Keratinocyte (primary cell): ENCODE data around the gene ALCAM. TPM values are rescaled to one million over a fixed set of nuclear protein-coding genes. Genes with fewer than 3 reads are reported as not detected.

Source experiments
- DNase-seq: peaks from one replicate; pipeline ENCODE4 v3.0.0-alpha.2; 2011; ENCODE audit warnings: low read depth, missing footprints, low spot score
- FAIRE-seq: peaks from 2 replicates; lab custom pipeline; 2011; peaks lifted over from hg19 to GRCh38; lab: Jason Lieb, UNC
- H2AFZ ChIP-seq: 2 replicates; pipeline ENCODE4 v1.6.0; 2012; ENCODE audit warnings: low read length, control low read depth, inconsistent platforms; ENCODE audit not compliant: control insufficient read depth
- H3K27ac ChIP-seq: 2 replicates; pipeline ENCODE4 v1.5.1; 2011; ENCODE audit warnings: low read length; ENCODE audit not compliant: control insufficient read depth, insufficient read depth
- H3K27me3 ChIP-seq: 3 replicates; pipeline ENCODE4 v1.6.0; 2011; ENCODE audit warnings: low read length; ENCODE audit not compliant: control insufficient read depth, insufficient read depth; ENCODE audit errors: extremely low read depth
- H3K36me3 ChIP-seq, 2 experiments: 2 replicates in 1 of 2; 3 replicates in 1 of 2; pipeline ENCODE4 v1.5.1; 2011; ENCODE audit warnings: low read length in 2 of 2, mild to moderate bottlenecking in 1 of 2; ENCODE audit not compliant: control insufficient read depth in 2 of 2, insufficient read depth in 2 of 2; ENCODE audit errors: extremely low read depth in 1 of 2
- H3K4me1 ChIP-seq: 3 replicates; pipeline ENCODE4 v1.5.1; 2011; ENCODE audit warnings: low read length; ENCODE audit not compliant: control insufficient read depth, insufficient read depth; ENCODE audit errors: extremely low read depth
- H3K4me2 ChIP-seq: 3 replicates; pipeline ENCODE4 v1.6.0; 2011; ENCODE audit warnings: low read depth, low read length; ENCODE audit not compliant: control insufficient read depth, insufficient read depth; ENCODE audit errors: extremely low read depth
- H3K4me3 ChIP-seq, 3 experiments: fragments of 200-600 bp in 1 of 3; sonication (generic) in 1 of 3; 2 replicates in 2 of 3; 3 replicates in 1 of 3; pipeline ENCODE4 v1.5.1; 2011 to 2016; ENCODE audit warnings: low read length in 3 of 3, mild to moderate bottlenecking in 3 of 3, control low read depth in 2 of 3, inconsistent platforms in 1 of 3, low read depth in 1 of 3, mixed read lengths in 1 of 3, mixed run types in 1 of 3, moderate library complexity in 1 of 3; ENCODE audit not compliant: control insufficient read depth in 2 of 3, insufficient read depth in 2 of 3; ENCODE audit errors: extremely low read depth in 1 of 3
- H3K79me2 ChIP-seq: 2 replicates; pipeline ENCODE4 v1.6.0; 2012; ENCODE audit warnings: low read length; ENCODE audit not compliant: control insufficient read depth, insufficient read depth
- H3K9ac ChIP-seq: 3 replicates; pipeline ENCODE4 v1.6.0; 2011; ENCODE audit warnings: low read length; ENCODE audit not compliant: control insufficient read depth, insufficient read depth; ENCODE audit errors: extremely low read depth
- H3K9me1 ChIP-seq: 3 replicates; pipeline ENCODE4 v1.6.0; 2011; ENCODE audit warnings: low read length; ENCODE audit not compliant: control insufficient read depth, insufficient read depth; ENCODE audit errors: extremely low read depth
- H3K9me3 ChIP-seq: 2 replicates; pipeline ENCODE4 v1.5.1; 2012; ENCODE audit warnings: low read depth, low read length; ENCODE audit not compliant: control insufficient read depth
- H4K20me1 ChIP-seq: 3 replicates; pipeline ENCODE4 v1.6.0; 2011; ENCODE audit warnings: low read length; ENCODE audit not compliant: control insufficient read depth, insufficient read depth; ENCODE audit errors: extremely low read depth
- CTCF ChIP-seq, 3 experiments: IDR thresholded peaks in 1 of 3; conservative IDR thresholded peaks in 1 of 3; optimal IDR thresholded peaks in 1 of 3; 2 replicates in 2 of 3; 3 replicates in 1 of 3; pipeline versions ENCODE3 to v1.5.1; 2011; ENCODE audit warnings: low read length in 3 of 3, mild to moderate bottlenecking in 3 of 3, moderate library complexity in 2 of 3, control low read depth in 1 of 3, inconsistent platforms in 1 of 3; ENCODE audit not compliant: insufficient read depth in 2 of 3; ENCODE audit errors: extremely low read depth in 1 of 3
- EZH2 ChIP-seq: IDR thresholded peaks from one replicate; pipeline ENCODE4 v1.6.1; 2012; ENCODE audit warnings: inconsistent platforms, mild to moderate bottlenecking, low read length, moderate library complexity
- dilution Hi-C: fragments of 300-500 bp; cut with MboI; formaldehyde crosslinking; loops from one replicate; pipeline ENCODE4 v1.7.0; 2020; ENCODE audit warnings: low sequenced_read_pairs; ENCODE audit not compliant: extremely low pct_ligation_motif_present
- polyA plus RNA-seq, 5 experiments: library from polyadenylated mRNA; depleted of rRNA in 3 of 5; stranded (reverse) in 3 of 5; stranded (forward) in 1 of 5; unstranded in 1 of 5; fragments of >200 nt; gene quantifications; 1 replicate in 1 of 5; 2 replicates in 3 of 5; 3 replicates in 1 of 5; pipeline versions ENCODE4 v1.2.1 to v1.2.3, GENCODE V29; 2011 to 2012; ENCODE audit warnings: missing spikeins in 2 of 5, low read depth in 1 of 5, low replicate concordance in 1 of 5

ALCAM gene
- polyA plus RNA-seq, 1 donor (not counting 4 experiments of a cell fraction or from before 2014, with no cell fraction given), result 71.3 TPM

- DNase-seq, result no peak
- no peak overlapping the region for H3K4me2 ChIP-seq
- H2AFZ ChIP-seq, result no peak overlapping the region
- TF ChIP-seq EZH2, result no peak
- no peak for TF ChIP-seq CTCF (optimal IDR thresholded peaks at IDR 0.05 in 1 of 3, IDR thresholded peaks at IDR 0.05 in 1 of 3, conservative IDR thresholded peaks at IDR 0.05 in 1 of 3; ENCODE audit: extremely low read depth in 1 of 3, insufficient read depth in 2 of 3, low read length in 3 of 3)
- H3K27me3 ChIP-seq, result no peaks in the 10 kb centered on the region
- H4K20me1 ChIP-seq, result no peaks in the 10 kb centered on the region
- no peaks in the 10 kb centered on the region for H3K9me1 ChIP-seq
- FAIRE-seq, result no peak
- dilution Hi-C loops, result no loop called here
- no peaks in the 10 kb centered on the region for H3K9me3 ChIP-seq
- H3K27ac ChIP-seq, result no peak overlapping the region
- H3K79me2 ChIP-seq, result peaks cover 79% of the 10 kb centered on the region
- H3K36me3 ChIP-seq, result no peaks in the 10 kb centered on the region
- H3K9ac ChIP-seq, result no peak overlapping the region
- no peak overlapping the region for H3K4me3 ChIP-seq
- H3K4me1 ChIP-seq, result peaks cover 10% of the 10 kb centered on the region
Observed at GRCh38 chr3:105377716-105378115, 11.0 kb downstream of the ALCAM start.

GRCh38 chr3:105385179-105385578, 18.5 kb downstream of the ALCAM start:
- Histone ChIP-seq H3K9me3 (no peaks in the 10 kb centered on the region), H3K9me1 (no peaks in the 10 kb centered on the region), H3K4me2 (no peak overlapping the region), H3K9ac (no peak overlapping the region), H3K4me3 (no peak overlapping the region), H3K27me3 (no peaks in the 10 kb centered on the region), H3K27ac (no peak overlapping the region), H3K36me3 (no peaks in the 10 kb centered on the region), H3K79me2 (peaks cover 67% of the 10 kb centered on the region), H4K20me1 (no peaks in the 10 kb centered on the region), H3K4me1 (peaks cover 24% of the 10 kb centered on the region), H2AFZ (no peak overlapping the region)
- FAIRE-seq (no peak), DNase-seq (no peak)
- TF ChIP-seq EZH2 (no peak), CTCF (optimal IDR thresholded peaks at IDR 0.05 in 1 of 3, IDR thresholded peaks at IDR 0.05 in 1 of 3, conservative IDR thresholded peaks at IDR 0.05 in 1 of 3; ENCODE audit: extremely low read depth in 1 of 3, insufficient read depth in 2 of 3, low read length in 3 of 3) (no peak)
- dilution Hi-C loops, result no loop called here
